B cell (primary cell): ENCODE measurements around the gene HOXD12. TPM values are rescaled to one million over a fixed set of nuclear protein-coding genes. Genes with fewer than 3 reads are reported as not detected.

ENCODE experiments used
- ATAC-seq: fragments of 200-7000 bp; cut with Tn5 transposase; one replicate; pipeline ENCODE4 v1.10.0; 2021; ENCODE audit warnings: low read depth, mild to moderate bottlenecking, moderate number of reproducible peaks, moderate library complexity
- CTCF ChIA-PET: fragments of 350-600 bp; sonication (Branson Sonifier 250); formaldehyde crosslinking; loops from one replicate; lab custom pipeline; 2021; ENCODE audit warnings: antibody characterized with exemption, inconsistent platforms; lab: Charles Lee
- POLR2A ChIA-PET: fragments of 350-600 bp; sonication (Branson Sonifier 250); formaldehyde crosslinking; loops from one replicate; lab custom pipeline; 2021; ENCODE audit warnings: antibody characterized with exemption; lab: Charles Lee
- DNase-seq: peaks from one replicate; pipeline ENCODE4 v3.0.0; 2013
- H2AFZ ChIP-seq: 2 replicates; pipeline ENCODE4 v1.6.1; 2012; ENCODE audit warnings: mild to moderate bottlenecking, low read depth, low read length; ENCODE audit not compliant: insufficient read depth, poor library complexity, severe bottlenecking
- H3K27ac ChIP-seq, 2 donors: 1 replicate in 1 of 2; 2 replicates in 1 of 2; pipeline ENCODE4 v1.5.1; 2012 to 2013; ENCODE audit warnings: low read length in 2 of 2, mild to moderate bottlenecking in 2 of 2, moderate library complexity in 1 of 2
- H3K27me3 ChIP-seq, 4 experiments: fragments of 200-600 bp in 1 of 4; sonication (generic) in 1 of 4; replicated peaks in 1 of 4; 1 replicate in 2 of 4; 2 replicates in 2 of 4; pipeline versions ENCODE4 v1.6.1 to v1.7.0; 2013 to 2016; ENCODE audit warnings: low read length in 3 of 4, mild to moderate bottlenecking in 2 of 4, mixed read lengths in 1 of 4, moderate library complexity in 1 of 4; ENCODE audit not compliant: insufficient read depth in 4 of 4, control insufficient read depth in 3 of 4; ENCODE audit errors: control extremely low read depth in 1 of 4
- H3K36me3 ChIP-seq, 2 experiments: replicated peaks in 1 of 2; 1 replicate in 1 of 2; 2 replicates in 1 of 2; pipeline versions ENCODE4 v1.6.1 to v1.7.1; 2013; ENCODE audit warnings: low read length in 1 of 2; ENCODE audit not compliant: insufficient read depth in 2 of 2, control insufficient read depth in 1 of 2; ENCODE audit errors: control extremely low read depth in 1 of 2, extremely low read depth in 1 of 2
- H3K4me1 ChIP-seq, 2 donors: fragments of 200-600 bp in 1 of 2; sonication (generic) in 1 of 2; 1 replicate in 1 of 2; 2 replicates in 1 of 2; pipeline versions ENCODE4 v1.5.1 to v1.6.1; 2013 to 2017; ENCODE audit warnings: low read length in 2 of 2; ENCODE audit not compliant: control insufficient read depth in 2 of 2, insufficient read depth in 2 of 2
- H3K4me2 ChIP-seq: replicated peaks from 2 replicates; pipeline ENCODE3; 2012; ENCODE audit warnings: mild to moderate bottlenecking, low read depth, low read length; ENCODE audit not compliant: poor library complexity, severe bottlenecking
- H3K4me3 ChIP-seq, 5 experiments: fragments of 200-600 bp in 1 of 5; sonication (generic) in 1 of 5; 1 replicate in 3 of 5; 2 replicates in 2 of 5; pipeline versions ENCODE4 v1.5.1 to v1.7.0; 2011 to 2016; ENCODE audit warnings: low read length in 4 of 5, mild to moderate bottlenecking in 4 of 5, low read depth in 2 of 5, control low read depth in 1 of 5, moderate library complexity in 1 of 5; ENCODE audit not compliant: insufficient read depth in 1 of 5; ENCODE audit errors: control extremely low read depth in 1 of 5, extremely low read depth in 1 of 5
- H3K79me2 ChIP-seq: fragments of 200-600 bp; sonication (generic); one replicate; pipeline ENCODE4 v1.6.0; 2016; ENCODE audit warnings: low read length; ENCODE audit not compliant: control insufficient read depth, insufficient read depth
- H3K9ac ChIP-seq: fragments of 200-600 bp; sonication (generic); 2 replicates; pipeline ENCODE4 v1.6.1; 2017; ENCODE audit warnings: mild to moderate bottlenecking, low read length, moderate library complexity
- H3K9me3 ChIP-seq, 3 donors: one replicate each; pipeline versions ENCODE4 v1.6.1 to v1.7.1; 2013; ENCODE audit warnings: low read length in 2 of 3; ENCODE audit not compliant: control insufficient read depth in 2 of 3, insufficient read depth in 1 of 3; ENCODE audit errors: control extremely low read depth in 1 of 3
- H4K20me1 ChIP-seq: 2 replicates; pipeline ENCODE4 v1.6.0; 2012; ENCODE audit warnings: mild to moderate bottlenecking, low read length; ENCODE audit not compliant: insufficient read depth, control insufficient read depth, poor library complexity, severe bottlenecking
- H3K27ac Mint-ChIP-seq: one replicate; pipeline ENCODE4 v1.8.0; 2021; ENCODE audit warnings: mixed read lengths
- H3K27me3 Mint-ChIP-seq: one replicate; pipeline ENCODE4 v1.8.0; 2021; ENCODE audit warnings: mixed read lengths
- H3K4me1 Mint-ChIP-seq: one replicate; pipeline ENCODE4 v1.8.0; 2021; ENCODE audit warnings: mixed read lengths
- H3K4me3 Mint-ChIP-seq: one replicate; pipeline ENCODE4 v1.8.0; 2021; ENCODE audit warnings: mixed read lengths
- H3K9me3 Mint-ChIP-seq: one replicate; pipeline ENCODE4 v1.8.0; 2022; ENCODE audit warnings: mixed read lengths; ENCODE audit not compliant: insufficient read depth
- EZH2 ChIP-seq: IDR thresholded peaks from 2 replicates; pipeline ENCODE4 v1.6.1; 2012; ENCODE audit warnings: borderline replicate concordance, low read depth, mild to moderate bottlenecking, moderate library complexity, low read length; ENCODE audit not compliant: insufficient read depth, poor library complexity, severe bottlenecking
- WGBS: methylation state at CpG from one replicate; pipeline ENCODE4 v1.1.5; 2013; ENCODE audit warnings: missing lambda C conversion rate; ENCODE audit not compliant: insufficient coverage; 5-methylcytosine and 5-hydroxymethylcytosine counted together
- intact Hi-C: fragments of 100-400 bp; cut with micrococcal nuclease; formaldehyde crosslinking; loops from one replicate; pipeline ENCODE4 v1.10.0; 2022
- polyA plus RNA-seq: library from polyadenylated mRNA; depleted of rRNA; stranded (reverse); fragments of >200 nt; gene quantifications from 2 replicates; pipeline ENCODE4 v1.2.3, GENCODE V29; 2012
- total RNA-seq, 2 donors: library from RNA; stranded (reverse); fragments of 120-200 nt in 1 of 2; gene quantifications; 1 replicate in 1 of 2; 2 replicates in 1 of 2; pipeline versions ENCODE4 v1.2.3 to v1.2.4, GENCODE V29; 2013 to 2022
- TF ChIP-seq, protein P1 (sequence below): fragments of 200-600 bp; IDR thresholded peaks from one replicate; pipeline ENCODE4 v1.8.0; 2022; ENCODE audit warnings: antibody characterized with exemption, mild to moderate bottlenecking

The HOXD12 gene
- total and polyA plus RNA-seq, 2 donors (not counting 1 experiment from before 2014, with no cell fraction given), result not detected

DNA sequence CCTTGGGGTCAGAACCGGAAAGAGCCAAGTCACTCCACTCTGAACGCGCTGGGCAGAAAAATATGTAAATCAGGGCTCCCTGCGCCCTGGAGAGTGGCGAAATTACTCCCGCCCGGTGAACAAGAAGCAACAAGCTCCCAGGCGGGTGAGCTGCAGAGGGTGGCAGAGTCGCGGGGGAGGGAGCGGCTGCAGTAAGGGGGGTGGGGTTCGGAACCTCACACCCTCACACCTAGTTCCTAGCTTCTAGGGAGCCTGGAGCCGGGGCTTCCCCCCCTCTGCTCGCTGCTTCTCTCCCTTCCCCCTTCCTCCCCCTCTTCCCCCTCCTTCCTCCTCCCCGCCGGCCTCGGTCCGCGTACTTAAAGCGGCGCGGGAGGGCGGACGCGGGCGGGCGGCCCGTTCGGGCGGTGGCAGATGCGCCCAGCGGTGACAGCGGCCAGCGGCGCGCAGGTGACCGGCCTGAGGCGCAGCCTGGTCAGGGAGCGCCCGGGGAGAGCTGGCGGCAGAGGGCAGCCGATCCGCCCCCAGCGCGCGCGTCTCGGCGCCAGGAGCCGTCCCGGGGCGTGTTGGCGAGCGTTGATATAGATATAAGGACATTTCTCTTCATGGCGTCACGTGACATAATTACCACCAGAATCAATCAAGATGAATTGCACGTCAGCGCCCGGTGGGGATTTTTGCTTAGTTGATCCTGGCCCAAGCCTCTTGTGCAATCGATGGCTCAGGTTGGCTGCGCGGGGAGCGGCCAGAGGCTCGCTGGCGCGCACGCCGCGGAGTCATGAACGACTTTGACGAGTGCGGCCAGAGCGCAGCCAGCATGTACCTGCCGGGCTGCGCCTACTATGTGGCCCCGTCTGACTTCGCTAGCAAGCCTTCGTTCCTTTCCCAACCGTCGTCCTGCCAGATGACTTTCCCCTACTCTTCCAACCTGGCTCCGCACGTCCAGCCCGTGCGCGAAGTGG is 7.3 kb downstream of the HOXD12 start, which contains the start of gene HOXD11:
TSS of gene HOXD11 (plus strand) at position 700 of the 959 bp plus-strand sequence. CDS start at position 776, 76 bp downstream.
- H3K27ac Mint-ChIP-seq, result peak within 1 kb of the TSS; percentile 50
- 9% methylated on average over 63 of the region's 85 CpGs for WGBS
- H3K27me3 Mint-ChIP-seq, result peaks cover 84% of the 10 kb centered on the region

More for the DNA sequence above, 7.3 kb downstream of the HOXD12 start, which contains the start of gene HOXD11:
- ChIA-PET CTCF (no interaction called here), POLR2A (no interaction called here)
- Histone ChIP-seq H3K27me3 (peaks cover 0 to 91% (median 61%) of the 10 kb centered on the region in 4 experiments), H4K20me1 (no peaks in the 10 kb centered on the region), H3K4me1 (peaks cover 3 to 34% of the 10 kb centered on the region in 2 donors), H3K27ac (no peak within 1 kb of the TSS), H2AFZ (no peak within 1 kb of the TSS), H3K4me3 (peak within 1 kb of the TSS in 2 of 5 experiments; percentile 8 to 29), H3K79me2 (no peaks in the 10 kb centered on the region), H3K36me3 (no peaks in the 10 kb centered on the region), H3K4me2 (peak within 1 kb of the TSS; percentile 67), H3K9me3 (peaks cover 0 to 45% (median 0%) of the 10 kb centered on the region in 3 donors), H3K9ac (no peak within 1 kb of the TSS)
- peaks cover 4% of the 10 kb centered on the region for H3K9me3 Mint-ChIP-seq
- ATAC-seq (no peak), DNase-seq (no peak)
- peaks cover 14% of the 10 kb centered on the region for H3K4me1 Mint-ChIP-seq
- H3K4me3 Mint-ChIP-seq, result peak within 1 kb of the TSS; percentile 66
- TF ChIP-seq, protein P1, sequence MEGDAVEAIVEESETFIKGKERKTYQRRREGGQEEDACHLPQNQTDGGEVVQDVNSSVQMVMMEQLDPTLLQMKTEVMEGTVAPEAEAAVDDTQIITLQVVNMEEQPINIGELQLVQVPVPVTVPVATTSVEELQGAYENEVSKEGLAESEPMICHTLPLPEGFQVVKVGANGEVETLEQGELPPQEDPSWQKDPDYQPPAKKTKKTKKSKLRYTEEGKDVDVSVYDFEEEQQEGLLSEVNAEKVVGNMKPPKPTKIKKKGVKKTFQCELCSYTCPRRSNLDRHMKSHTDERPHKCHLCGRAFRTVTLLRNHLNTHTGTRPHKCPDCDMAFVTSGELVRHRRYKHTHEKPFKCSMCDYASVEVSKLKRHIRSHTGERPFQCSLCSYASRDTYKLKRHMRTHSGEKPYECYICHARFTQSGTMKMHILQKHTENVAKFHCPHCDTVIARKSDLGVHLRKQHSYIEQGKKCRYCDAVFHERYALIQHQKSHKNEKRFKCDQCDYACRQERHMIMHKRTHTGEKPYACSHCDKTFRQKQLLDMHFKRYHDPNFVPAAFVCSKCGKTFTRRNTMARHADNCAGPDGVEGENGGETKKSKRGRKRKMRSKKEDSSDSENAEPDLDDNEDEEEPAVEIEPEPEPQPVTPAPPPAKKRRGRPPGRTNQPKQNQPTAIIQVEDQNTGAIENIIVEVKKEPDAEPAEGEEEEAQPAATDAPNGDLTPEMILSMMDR, result no peak
- no peak for TF ChIP-seq EZH2
- intact Hi-C loops, result no loop called here
